Liver (tissue), 9 donors: Measurements from ENCODE around the gene ZNF491. TPM values are rescaled to one million over a fixed set of nuclear protein-coding genes. Genes with fewer than 3 reads are reported as not detected.
A peak's percentile ranks its signal among the peaks of the same experiment; 100 is the strongest.

Experiments used
- DNase-seq: peaks from one replicate; pipeline ENCODE4 v3.0.0-alpha.2; 2017; ENCODE audit warnings: low spot score
- H3K27ac ChIP-seq, 2 donors: one replicate each; pipeline ENCODE4 v1.7.0; 2013; ENCODE audit warnings: inconsistent platforms in 2 of 2, low read length in 2 of 2, control low read depth in 1 of 2, low read depth in 1 of 2, mild to moderate bottlenecking in 1 of 2
- H3K27me3 ChIP-seq, 4 donors: one replicate each; pipeline versions ENCODE4 v1.6.1 to v1.7.0; 2013; ENCODE audit warnings: low read length in 3 of 4, inconsistent platforms in 1 of 4, mild to moderate bottlenecking in 1 of 4, moderate library complexity in 1 of 4; ENCODE audit not compliant: control insufficient read depth in 4 of 4, insufficient read depth in 4 of 4
- H3K36me3 ChIP-seq, 4 donors: one replicate each; pipeline versions ENCODE4 v1.6.1 to v1.7.0; 2013; ENCODE audit warnings: low read length in 3 of 4, mild to moderate bottlenecking in 3 of 4, low read depth in 1 of 4, moderate library complexity in 1 of 4; ENCODE audit not compliant: control insufficient read depth in 4 of 4, insufficient read depth in 3 of 4
- H3K4me1 ChIP-seq, 4 donors: one replicate each; pipeline versions ENCODE4 v1.6.1 to v1.7.0; 2013; ENCODE audit warnings: low read length in 3 of 4, mild to moderate bottlenecking in 3 of 4, moderate library complexity in 1 of 4; ENCODE audit not compliant: control insufficient read depth in 4 of 4, insufficient read depth in 4 of 4
- H3K4me3 ChIP-seq, 3 donors: one replicate each; pipeline versions ENCODE4 v1.6.1 to v1.7.0; 2013; ENCODE audit warnings: low read length in 3 of 3, control low read depth in 1 of 3, low read depth in 1 of 3, mild to moderate bottlenecking in 1 of 3
- H3K9ac ChIP-seq, 2 donors: one replicate each; pipeline ENCODE4 v1.7.0; 2013; ENCODE audit warnings: low read length in 2 of 2, mild to moderate bottlenecking in 2 of 2, moderate library complexity in 2 of 2, control low read depth in 1 of 2, low read depth in 1 of 2
- H3K9me3 ChIP-seq, 4 donors: one replicate each; pipeline versions ENCODE4 v1.6.1 to v1.7.0; 2013; ENCODE audit warnings: low read length in 3 of 4; ENCODE audit not compliant: control insufficient read depth in 4 of 4
- CTCF ChIP-seq: fragments of 150-350 bp; IDR thresholded peaks from 2 replicates; pipeline ENCODE4 v1.5.1; 2017; ENCODE audit warnings: improper control_type of control experiment, low read depth, low read length; ENCODE audit not compliant: missing input control
- EGR1 ChIP-seq, 2 donors: IDR thresholded peaks; 2 replicates each; pipeline ENCODE4 v1.6.1; 2016 to 2018; ENCODE audit warnings: antibody characterized with exemption in 2 of 2, low read depth in 2 of 2
- FOXA1 ChIP-seq: IDR thresholded peaks from 2 replicates; pipeline ENCODE4 v1.6.1; 2016; ENCODE audit warnings: antibody characterized with exemption
- FOXA2 ChIP-seq: IDR thresholded peaks from 2 replicates; pipeline ENCODE4 v1.6.1; 2016; ENCODE audit warnings: antibody characterized with exemption
- GABPA ChIP-seq, 2 donors: IDR thresholded peaks in 1 of 2; conservative IDR thresholded peaks in 1 of 2; 2 replicates each; pipeline ENCODE4 v1.6.1; 2016; ENCODE audit warnings: antibody characterized with exemption in 2 of 2, mild to moderate bottlenecking in 1 of 2, moderate library complexity in 1 of 2
- HNF4G ChIP-seq: IDR thresholded peaks from 2 replicates; pipeline ENCODE4 v1.6.1; 2016; ENCODE audit warnings: antibody characterized with exemption
- MAX ChIP-seq: IDR thresholded peaks from 2 replicates; pipeline ENCODE4 v1.6.1; 2016; ENCODE audit warnings: antibody characterized with exemption
- RAD21 ChIP-seq, 2 donors: IDR thresholded peaks; 2 replicates each; pipeline ENCODE4 v1.6.1; 2016; ENCODE audit warnings: antibody characterized with exemption in 2 of 2, mild to moderate bottlenecking in 2 of 2
- REST ChIP-seq: IDR thresholded peaks from 2 replicates; pipeline ENCODE4 v1.6.1; 2016; ENCODE audit warnings: antibody characterized with exemption, mild to moderate bottlenecking
- TAF1 ChIP-seq: conservative IDR thresholded peaks from 2 replicates; pipeline ENCODE4 v1.6.1; 2016; ENCODE audit warnings: antibody characterized with exemption, mild to moderate bottlenecking
- YY1 ChIP-seq: IDR thresholded peaks from 2 replicates; pipeline ENCODE4 v1.6.1; 2016; ENCODE audit warnings: antibody characterized with exemption, mild to moderate bottlenecking
- ZBTB33 ChIP-seq: IDR thresholded peaks from 2 replicates; pipeline ENCODE4 v1.6.1; 2016; ENCODE audit warnings: antibody characterized with exemption
- WGBS: extraction: QIAGEN DNeasy Blood & Tissue Kit; methylation state at CpG from one replicate; pipeline ENCODE4 v1.1.7; 2013; 5-methylcytosine and 5-hydroxymethylcytosine counted together
- polyA plus RNA-seq, 2 donors: library from polyadenylated mRNA; stranded (reverse) in 1 of 2; unstranded in 1 of 2; fragments of 200-250 nt in 1 of 2; fragments of >200 nt in 1 of 2; fragmentation: Nextera tagmentation in 1 of 2; extraction: Ambion mirVana in 1 of 2; gene quantifications; one replicate each; pipeline versions ENCODE4 v1.2.1 to v1.2.3, GENCODE V29; 2013 to 2015
- total RNA-seq, 2 donors: library from RNA; depleted of rRNA; stranded (reverse); fragments of >200 nt; gene quantifications; one replicate each; pipeline ENCODE4 v1.2.3, GENCODE V29; 2014
- donor health status: healthy.
- donor health status: healthy.
- donor health status: healthy.
- donor health status: healthy.
- donor health status: healthy.

Gene ZNF491
- total and polyA plus RNA-seq, 4 donors, result 0.24 to 1.8 (median 0.75) TPM

GRCh38 chr19:11752244-11752736, 46.0 kb upstream of the ZNF491 start (continued):
- TF ChIP-seq ZBTB33 (no peak), TAF1 (no peak)

- no peaks in the 10 kb centered on the region for H3K27me3 ChIP-seq
- H3K36me3 ChIP-seq, result no peaks in the 10 kb centered on the region
- H3K4me1 ChIP-seq, result no peaks in the 10 kb centered on the region
- WGBS, result 81% methylated on average over 4 of the region's 4 CpGs
- no peak for TF ChIP-seq MAX
- TF ChIP-seq HNF4G, result no peak
- no peak for TF ChIP-seq RAD21 (IDR thresholded peaks at IDR 0.05)
- no peak for TF ChIP-seq EGR1 (IDR thresholded peaks at IDR 0.05; ENCODE audit: low read depth in 2 of 2)
- no peak for TF ChIP-seq REST
- no peak for TF ChIP-seq FOXA2
- TF ChIP-seq FOXA1, result no peak
- no peak overlapping the region for H3K4me3 ChIP-seq
- no peak overlapping the region for H3K27ac ChIP-seq
- peaks cover 11 to 24% (median 13%) of the 10 kb centered on the region in 4 donors for H3K9me3 ChIP-seq
- H3K9ac ChIP-seq, result no peak overlapping the region
- no peak for DNase-seq
These were observed 43.7 kb upstream of the ZNF491 start for GRCh38 chr19:11754663-11755062.

GRCh38 chr19:11756965-11757364, 41.4 kb upstream of the ZNF491 start:
- H3K27ac ChIP-seq, result no peak overlapping the region
- H3K36me3 ChIP-seq, result no peaks in the 10 kb centered on the region
- DNase-seq, result no peak
- peak overlapping the region in 1 of 3 donors; percentile 38 for H3K4me3 ChIP-seq
- H3K9ac ChIP-seq, result no peak overlapping the region
- peaks cover 9 to 24% (median 13%) of the 10 kb centered on the region in 4 donors for H3K9me3 ChIP-seq
- no peak for TF ChIP-seq RAD21 (IDR thresholded peaks at IDR 0.05)
- no peak for TF ChIP-seq CTCF
- TF ChIP-seq ZBTB33, result no peak
- no peak for TF ChIP-seq MAX
- no peak for TF ChIP-seq YY1
- no peak for TF ChIP-seq GABPA (IDR thresholded peaks at IDR 0.05 in 1 of 2, conservative IDR thresholded peaks at IDR 0.05 in 1 of 2)
- H3K4me1 ChIP-seq, result no peaks in the 10 kb centered on the region
- H3K27me3 ChIP-seq, result no peaks in the 10 kb centered on the region
- 83% methylated on average over 1 of the region's 1 CpG for WGBS
